H9 (cell line): ENCODE data around the gene PRR3. TPM values are rescaled to one million over a fixed set of nuclear protein-coding genes. Genes with fewer than 3 reads are reported as not detected.
A peak's percentile ranks its signal among the peaks of the same experiment; 100 is the strongest.

ENCODE experiments used
- DNase-seq: peaks from one replicate; pipeline ENCODE4 v3.0.0-alpha.2; 2017
- H2AFZ ChIP-seq: one replicate; pipeline ENCODE4 v1.6.1; 2013; ENCODE audit warnings: mild to moderate bottlenecking, low read length, control low read depth, moderate library complexity
- H2AK5ac ChIP-seq: 2 replicates; pipeline ENCODE4 v1.6.1; 2013; ENCODE audit warnings: low read length, control low read depth, mixed read lengths; ENCODE audit not compliant: insufficient read length
- H2BK120ac ChIP-seq: one replicate; pipeline ENCODE4 v1.6.1; 2013; ENCODE audit warnings: low read depth, mild to moderate bottlenecking, low read length, control low read depth, inconsistent platforms; ENCODE audit not compliant: poor library complexity, severe bottlenecking
- H2BK12ac ChIP-seq: 2 replicates; pipeline ENCODE4 v1.6.1; 2013; ENCODE audit warnings: low read length, control low read depth, mixed read lengths, low read depth; ENCODE audit not compliant: insufficient read length
- H2BK15ac ChIP-seq: 2 replicates; pipeline ENCODE4 v1.6.1; 2013; ENCODE audit warnings: low read depth, low read length, control low read depth
- H2BK20ac ChIP-seq: one replicate; pipeline ENCODE4 v1.6.1; 2013; ENCODE audit warnings: low read depth, mild to moderate bottlenecking, low read length, control low read depth, inconsistent platforms; ENCODE audit not compliant: poor library complexity, severe bottlenecking
- H2BK5ac ChIP-seq: 2 replicates; pipeline ENCODE4 v1.6.1; 2013; ENCODE audit warnings: low read length, control low read depth, mixed read lengths; ENCODE audit not compliant: insufficient read length
- H3K14ac ChIP-seq: 2 replicates; pipeline ENCODE4 v1.6.1; 2013; ENCODE audit warnings: low read length, control low read depth; ENCODE audit not compliant: insufficient read depth
- H3K18ac ChIP-seq: 2 replicates; pipeline ENCODE4 v1.6.1; 2013; ENCODE audit warnings: low read depth, mild to moderate bottlenecking, mixed read lengths, low read length, control low read depth; ENCODE audit not compliant: insufficient read length
- H3K23ac ChIP-seq: 2 replicates; pipeline ENCODE4 v1.6.1; 2013; ENCODE audit warnings: low read length, control low read depth, mixed read lengths, low read depth; ENCODE audit not compliant: insufficient read length
- H3K23me2 ChIP-seq: 2 replicates; pipeline ENCODE4 v1.6.1; 2013; ENCODE audit warnings: low read depth, mild to moderate bottlenecking, mixed read lengths, low read length, control low read depth; ENCODE audit not compliant: insufficient read length, poor library complexity, severe bottlenecking
- H3K27ac ChIP-seq: 2 replicates; pipeline ENCODE4 v1.5.1; 2013; ENCODE audit warnings: low read length, control low read depth, mixed read lengths, low read depth; ENCODE audit not compliant: insufficient read length
- H3K27me3 ChIP-seq: 2 replicates; pipeline ENCODE4 v1.6.1; 2013; ENCODE audit warnings: low read length, control low read depth, inconsistent platforms; ENCODE audit not compliant: insufficient read depth
- H3K4ac ChIP-seq: 2 replicates; pipeline ENCODE4 v1.6.1; 2013; ENCODE audit warnings: low read depth, mild to moderate bottlenecking, control low read depth, inconsistent platforms, low read length, moderate library complexity
- H3K4me1 ChIP-seq: 2 replicates; pipeline ENCODE4 v1.6.1; 2013; ENCODE audit warnings: low read length, control low read depth, inconsistent platforms; ENCODE audit not compliant: insufficient read depth
- H3K4me2 ChIP-seq: 2 replicates; pipeline ENCODE4 v1.6.1; 2013; ENCODE audit warnings: low read length, control low read depth, mixed read lengths; ENCODE audit not compliant: insufficient read length, insufficient read depth
- H3K56ac ChIP-seq: 2 replicates; pipeline ENCODE4 v1.6.1; 2013; ENCODE audit warnings: low read depth, mild to moderate bottlenecking, mixed read lengths, low read length, control low read depth; ENCODE audit not compliant: insufficient read length
- H3K79me1 ChIP-seq: 2 replicates; pipeline ENCODE4 v1.6.1; 2013; ENCODE audit warnings: low read depth, mild to moderate bottlenecking, moderate library complexity, low read length, control low read depth, inconsistent platforms; ENCODE audit not compliant: insufficient read depth, poor library complexity, severe bottlenecking
- H3K79me2 ChIP-seq: 2 replicates; pipeline ENCODE4 v1.6.1; 2013; ENCODE audit warnings: low read length, control low read depth, inconsistent platforms; ENCODE audit not compliant: insufficient read depth
- H3K9ac ChIP-seq: 2 replicates; pipeline ENCODE4 v1.6.1; 2013; ENCODE audit warnings: low read length, control low read depth, mixed read lengths; ENCODE audit not compliant: insufficient read length; ENCODE audit errors: extremely low read depth
- H3K9me3 ChIP-seq: one replicate; pipeline ENCODE4 v1.6.1; 2013; ENCODE audit warnings: low read depth, low read length, inconsistent platforms; ENCODE audit not compliant: control insufficient read depth
- H3T11ph ChIP-seq: one replicate; pipeline ENCODE4 v1.6.1; 2013; ENCODE audit warnings: mild to moderate bottlenecking, low read length, control low read depth, inconsistent platforms
- H4K20me1 ChIP-seq: one replicate; pipeline ENCODE4 v1.6.1; 2013; ENCODE audit not compliant: control insufficient read depth, insufficient read length, insufficient read depth
- H4K5ac ChIP-seq: 2 replicates; pipeline ENCODE4 v1.6.1; 2013; ENCODE audit warnings: low read depth, mild to moderate bottlenecking, mixed read lengths, low read length, control low read depth; ENCODE audit not compliant: insufficient read length
- H4K8ac ChIP-seq: replicated peaks from 2 replicates; pipeline ENCODE4 v1.6.1; 2013; ENCODE audit warnings: low read length, control low read depth, mixed read lengths, low read depth; ENCODE audit not compliant: insufficient read length
- H4K91ac ChIP-seq: 2 replicates; pipeline ENCODE4 v1.6.1; 2013; ENCODE audit warnings: low read depth, mild to moderate bottlenecking, moderate library complexity, mixed read lengths, low read length, control low read depth; ENCODE audit not compliant: insufficient read length
- H3K27ac Mint-ChIP-seq, 3 experiments: 2 replicates in 2 of 3; 3 replicates in 1 of 3; pipeline ENCODE4 v1.8.0; 2020 to 2021; ENCODE audit warnings: mixed read lengths in 3 of 3, mild to moderate bottlenecking in 1 of 3, moderate library complexity in 1 of 3
- H3K27me3 Mint-ChIP-seq: 2 replicates; pipeline ENCODE4 v1.8.0; 2021; ENCODE audit warnings: low read depth, mild to moderate bottlenecking, moderate library complexity, mixed read lengths
- H3K36me3 Mint-ChIP-seq, 3 experiments: 2 replicates in 2 of 3; 3 replicates in 1 of 3; pipeline ENCODE4 v1.8.0; 2020 to 2021; ENCODE audit warnings: low read depth in 3 of 3, mixed read lengths in 3 of 3; ENCODE audit not compliant: insufficient read depth in 1 of 3
- H3K4me1 Mint-ChIP-seq, 2 experiments: 2 replicates each; pipeline ENCODE4 v1.8.0; 2020; ENCODE audit warnings: mixed read lengths in 2 of 2
- H3K4me3 Mint-ChIP-seq, 2 experiments: 2 replicates in 1 of 2; 3 replicates in 1 of 2; pipeline ENCODE4 v1.8.0; 2020 to 2021; ENCODE audit warnings: mild to moderate bottlenecking in 2 of 2, mixed read lengths in 2 of 2, moderate library complexity in 1 of 2
- H3K9me3 Mint-ChIP-seq, 2 experiments: 2 replicates in 1 of 2; 3 replicates in 1 of 2; pipeline ENCODE4 v1.8.0; 2020; ENCODE audit warnings: mild to moderate bottlenecking in 2 of 2, mixed read lengths in 2 of 2, moderate library complexity in 1 of 2
- CTCF ChIP-seq: fragments of 200-600 bp; sonication (generic); conservative IDR thresholded peaks from 3 replicates; pipeline ENCODE4 v1.8.0; 2021; ENCODE audit warnings: antibody characterized with exemption, mild to moderate bottlenecking
- WGBS: extraction: QIAGEN DNeasy Blood & Tissue Kit; methylation state at CpG from one replicate; pipeline ENCODE4 v1.1.7; 2013; ENCODE audit warnings: missing lambda C conversion rate, low lambda C conversion rate, mixed read lengths; ENCODE audit not compliant: insufficient read length; ENCODE audit errors: extremely low coverage; 5-methylcytosine and 5-hydroxymethylcytosine counted together
- total RNA-seq: library from RNA; stranded (reverse); gene quantifications from 2 replicates; pipeline ENCODE4 v1.2.1, GENCODE V29; 2021

Gene PRR3
- total RNA-seq, 1 experiment from 2014 or later: 17.0 TPM

DNA sequence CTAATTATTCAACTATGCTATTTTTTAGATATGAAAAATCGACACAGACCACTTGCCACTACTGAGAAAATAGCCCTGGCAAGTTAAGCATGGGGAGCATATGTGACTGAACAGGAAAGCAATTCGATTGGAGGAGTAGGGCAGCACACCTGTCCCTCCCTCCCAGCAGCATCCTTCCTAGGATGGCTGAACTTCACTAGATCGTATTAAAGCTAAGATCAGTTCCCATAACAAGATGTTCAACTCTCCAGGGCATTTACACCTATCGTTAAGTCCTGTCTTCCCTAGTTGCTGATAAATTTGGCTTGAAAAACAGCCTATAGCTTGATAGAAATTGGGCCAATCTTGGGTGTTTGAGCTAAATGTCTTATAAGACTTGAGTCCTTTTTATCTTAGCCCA, 53.0 kb downstream of the PRR3 start:
- no peak overlapping the region for H2AFZ ChIP-seq
- no peak overlapping the region for H3K9ac ChIP-seq
- Mint-ChIP-seq H3K27ac (peak overlapping the region in 1 of 3 experiments; percentile 38; a peak in 1 of 7 replicates), H3K9me3 (no peaks in the 10 kb centered on the region; a peak in 1 of 5 replicates), H3K27me3 (0 out of 2 replicates have a peak, but pooled peaks cover 2% of the 10 kb centered on the region), H3K36me3 (peaks cover 41 to 82% (median 67%) of the 10 kb centered on the region in 3 experiments), H3K4me1 (peaks cover 28 to 35% of the 10 kb centered on the region in 2 experiments), H3K4me3 (no peak overlapping the region)
- no peak overlapping the region for H2BK20ac ChIP-seq
- no peaks in the 10 kb centered on the region for H3K79me2 ChIP-seq
- no peak overlapping the region for H3K56ac ChIP-seq
- H3K18ac ChIP-seq: no peak overlapping the region
- H3K79me1 ChIP-seq: no peaks in the 10 kb centered on the region
- no peaks in the 10 kb centered on the region for H3K27me3 ChIP-seq
- no peak overlapping the region for H3K4ac ChIP-seq
- no peaks in the 10 kb centered on the region for H4K20me1 ChIP-seq
- no peak for TF ChIP-seq CTCF
- no peak overlapping the region for H3K4me2 ChIP-seq
- H2AK5ac ChIP-seq: no peak overlapping the region
- H4K91ac ChIP-seq: no peak overlapping the region
- no peak overlapping the region for H3K14ac ChIP-seq
- no peak overlapping the region for H3T11ph ChIP-seq
- no CpG with 5 or more reads among the region's 4 CpGs for WGBS
- no peak overlapping the region for H2BK120ac ChIP-seq
- no peak overlapping the region for H4K5ac ChIP-seq
- no peak overlapping the region for H4K8ac ChIP-seq
- no peak for DNase-seq
- H3K27ac ChIP-seq: no peak overlapping the region
- no peak overlapping the region for H2BK15ac ChIP-seq
- peaks cover 4% of the 10 kb centered on the region; the same call in 1 of the 2 replicates for H3K4me1 ChIP-seq
- H3K23me2 ChIP-seq: peaks cover 4% of the 10 kb centered on the region
- no peak overlapping the region for H3K23ac ChIP-seq
- H3K9me3 ChIP-seq: no peaks in the 10 kb centered on the region
- H2BK12ac ChIP-seq: no peak overlapping the region
- H2BK5ac ChIP-seq: no peak overlapping the region
